ENCODE results near the gene HIVEP2.

The HIVEP2 gene

DNA sequence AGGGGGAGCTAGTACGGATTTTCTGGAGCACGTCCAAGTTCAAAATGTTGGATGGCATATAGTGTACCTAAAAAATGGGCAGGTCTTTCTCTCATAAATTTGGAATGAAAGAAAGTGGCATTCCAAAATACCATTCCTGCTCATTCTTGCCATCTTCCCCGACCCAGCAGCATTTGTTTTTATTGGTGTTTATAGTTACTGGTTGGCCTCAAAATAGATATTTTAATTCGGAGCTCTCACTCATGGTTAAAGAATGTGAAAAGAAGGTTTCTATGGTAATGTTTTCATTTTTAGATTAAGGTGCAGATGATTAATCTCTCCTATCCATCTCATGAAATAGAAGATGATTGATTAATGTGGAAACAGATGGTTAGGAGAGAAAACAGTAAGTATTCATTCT lies 204.5 kb downstream of the HIVEP2 start:
- DNase-seq = no peak

DNA sequence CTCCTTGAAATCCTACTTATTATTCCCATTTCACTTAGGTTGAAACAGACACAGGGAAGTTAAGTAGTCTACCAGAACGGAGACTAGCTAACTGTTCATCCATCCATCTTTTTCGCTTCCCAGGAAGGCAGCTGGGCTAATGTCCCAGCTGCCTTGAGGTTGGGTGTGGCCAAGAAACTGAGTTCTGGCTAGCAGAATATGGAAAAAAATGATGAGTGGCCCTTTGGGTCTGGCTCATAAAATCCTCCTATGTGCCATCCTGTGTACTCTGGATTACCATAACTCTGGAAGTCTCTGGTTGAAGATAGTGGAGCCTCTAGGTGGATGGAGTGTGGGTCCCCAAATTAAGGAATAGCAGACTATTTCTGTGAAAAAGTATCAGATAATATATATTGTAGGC lies 206.2 kb downstream of the HIVEP2 start:
- no peak for DNase-seq

DNA sequence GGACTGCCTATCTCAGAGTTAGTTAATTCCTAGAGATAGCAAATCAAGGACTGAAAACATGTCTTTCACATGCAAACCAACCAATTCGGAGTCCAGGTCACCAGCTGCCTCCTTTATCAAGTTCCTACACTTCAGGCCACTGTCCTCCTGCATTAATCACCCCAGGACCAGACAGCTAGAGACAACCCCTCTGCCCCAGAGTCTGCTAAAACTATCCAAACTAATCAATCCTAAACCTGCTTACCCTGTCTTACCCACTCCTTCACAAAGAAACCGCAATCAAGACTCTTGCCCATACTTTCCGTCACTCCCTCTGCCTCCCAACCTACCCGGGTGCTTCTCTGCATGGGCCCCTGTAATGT lies 207.0 kb downstream of the HIVEP2 start:
- DNase-seq = no peak

DNA sequence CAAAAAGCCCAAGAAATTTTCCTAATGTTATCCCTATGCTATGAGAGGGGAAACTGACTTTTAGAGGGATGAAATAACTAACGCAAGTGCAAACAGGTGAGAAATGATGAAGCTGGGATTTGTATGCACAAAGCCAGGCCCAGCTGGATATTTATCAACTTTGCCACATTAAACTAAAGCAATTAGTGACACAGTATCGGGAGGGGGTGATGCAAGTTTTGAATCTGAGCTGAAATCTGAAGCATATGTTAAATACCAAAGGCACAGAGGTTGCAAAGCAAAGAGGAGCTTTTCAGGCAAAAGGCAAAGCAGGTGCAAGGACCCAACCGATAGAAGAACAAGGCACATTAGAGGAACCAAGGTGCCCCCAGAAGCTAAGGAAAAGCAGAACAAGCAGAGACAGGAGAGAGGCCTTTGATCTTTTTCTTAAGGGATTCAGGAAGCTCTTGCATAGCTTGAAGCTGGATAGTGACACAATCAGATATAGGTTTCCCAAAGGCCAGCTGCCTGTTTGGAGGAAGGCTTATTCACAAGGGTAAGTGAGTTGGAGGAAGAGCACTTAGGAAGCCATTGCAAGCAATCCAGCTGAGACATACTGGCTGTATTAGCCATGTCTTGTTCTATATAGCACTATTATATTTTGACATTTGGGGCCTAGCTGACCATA lies 207.5 kb downstream of the HIVEP2 start:
- DNase-seq = no peak

DNA sequence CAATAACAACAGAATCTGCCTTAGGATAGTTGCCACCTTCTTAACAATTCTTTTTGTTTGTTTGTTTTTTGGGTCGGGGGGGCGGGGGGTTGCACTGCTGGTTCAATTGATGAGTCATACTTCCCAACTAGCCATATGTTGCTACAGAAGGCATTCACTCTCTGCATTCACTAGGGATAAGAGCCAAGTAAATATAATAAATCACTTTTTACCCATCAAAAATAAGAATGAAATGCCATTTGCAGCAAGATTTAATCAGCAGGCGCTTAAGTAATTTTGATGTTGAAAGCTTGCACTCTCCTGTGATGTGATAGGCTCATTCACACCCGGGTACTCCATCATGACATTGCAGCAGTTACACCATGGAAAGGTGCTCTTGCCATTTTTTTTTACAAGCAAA lies 209.8 kb downstream of the HIVEP2 start:
- DNase-seq = no peak

DNA sequence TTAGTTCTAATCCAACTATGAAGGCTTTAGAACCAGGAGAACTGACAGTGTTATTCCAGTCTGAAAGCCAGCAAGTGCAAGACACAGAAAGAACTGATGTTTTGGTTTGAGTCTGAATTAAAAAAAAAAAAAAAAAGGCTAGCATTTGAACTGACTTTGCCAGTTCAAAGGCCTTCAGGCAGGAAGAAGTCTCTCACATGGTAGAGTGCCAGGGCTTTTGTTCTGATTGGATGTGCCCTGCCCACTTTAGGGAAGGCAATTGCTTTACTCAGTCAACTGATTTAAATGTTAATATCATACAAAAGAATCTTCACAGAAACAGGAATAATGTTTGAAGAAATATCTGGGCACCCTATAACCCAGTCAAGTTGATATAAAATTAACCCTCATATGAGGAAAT lies 212.2 kb downstream of the HIVEP2 start:
- no peak for DNase-seq

DNA sequence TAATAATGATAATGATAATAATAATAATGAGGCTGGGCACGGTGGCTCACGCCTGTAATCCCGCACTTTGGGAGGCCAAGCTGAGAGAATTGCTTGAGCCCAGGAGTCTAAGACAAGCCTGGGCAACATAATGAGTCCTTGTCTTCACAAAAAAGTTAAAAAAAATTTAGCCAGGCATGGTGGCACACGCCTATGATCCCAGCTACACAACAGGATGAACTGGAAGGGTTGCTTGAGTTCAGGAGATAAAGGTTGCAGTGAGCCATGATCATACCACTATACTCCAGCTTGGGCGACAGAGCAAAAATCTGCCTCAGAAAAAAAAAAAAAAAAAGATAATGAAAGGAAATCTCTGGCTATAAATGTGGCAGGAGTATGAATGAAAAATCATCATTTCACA lies 213.4 kb downstream of the HIVEP2 start:
- no peak for DNase-seq

DNA sequence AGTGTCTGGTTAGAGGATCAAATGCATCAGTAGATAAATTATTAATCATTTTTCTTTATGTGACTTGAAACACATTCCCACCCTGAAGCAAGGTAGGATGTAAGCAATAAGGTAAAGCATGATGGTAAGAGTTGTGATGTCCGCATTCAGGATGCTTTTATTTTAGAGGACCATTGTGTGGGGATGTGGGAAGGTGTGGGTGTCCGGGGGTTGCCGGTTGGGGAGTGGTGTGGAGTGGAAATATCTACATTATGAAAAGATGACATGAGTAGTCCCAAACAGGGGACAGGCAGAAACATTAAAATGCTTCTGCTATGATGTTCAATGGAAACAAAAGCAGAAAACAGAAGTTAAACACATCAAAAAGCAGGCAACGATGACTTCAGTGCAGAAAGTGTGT lies 215.4 kb downstream of the HIVEP2 start:
- DNase-seq = no peak

DNA sequence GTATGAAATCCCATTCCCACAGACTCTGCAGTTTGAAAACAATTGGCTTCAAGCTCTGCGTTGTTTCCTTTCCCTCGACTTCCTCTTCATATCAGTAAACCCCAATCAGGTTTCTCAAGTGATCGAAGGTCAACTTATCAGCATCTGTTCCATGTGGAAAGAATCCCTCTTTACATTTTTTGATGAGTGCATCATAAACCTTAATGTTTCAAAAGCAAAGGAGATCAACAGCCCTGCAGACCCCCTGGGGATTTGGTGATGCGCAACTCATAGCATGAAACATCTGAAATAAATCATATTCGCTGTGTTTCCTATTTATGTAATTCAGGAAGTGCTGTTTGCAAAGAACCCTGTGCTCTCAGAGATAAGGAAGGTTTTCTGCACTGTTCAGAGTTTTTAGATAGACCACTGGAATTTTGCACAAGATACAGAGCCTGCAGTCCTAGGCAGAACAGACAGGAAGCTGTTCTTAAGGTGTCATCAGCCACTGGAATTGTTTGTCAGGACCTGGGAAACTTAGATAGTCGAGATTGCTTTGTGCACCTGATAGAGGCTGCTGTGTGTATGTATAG lies 216.0 kb downstream of the HIVEP2 start:
- no peak for DNase-seq

DNA sequence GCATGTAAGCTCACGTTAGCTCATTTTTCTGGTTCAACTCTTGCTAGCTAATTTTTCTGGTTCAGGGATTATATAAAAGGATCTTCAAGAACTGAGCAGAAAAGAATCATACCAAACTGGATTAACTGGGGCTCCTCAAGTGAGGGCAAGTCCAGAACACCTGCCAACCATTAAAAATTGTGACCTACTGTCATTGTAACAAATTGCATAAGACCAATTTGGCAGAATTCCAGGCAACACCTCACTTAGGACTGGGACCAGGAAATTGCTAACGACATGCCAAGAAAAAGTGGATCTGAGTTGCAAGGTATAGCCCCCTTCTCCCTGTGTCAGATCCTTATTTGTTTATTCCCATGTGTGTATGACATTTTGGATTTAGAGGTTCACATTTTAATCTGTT lies 216.6 kb downstream of the HIVEP2 start:
- DNase-seq = no peak

DNA sequence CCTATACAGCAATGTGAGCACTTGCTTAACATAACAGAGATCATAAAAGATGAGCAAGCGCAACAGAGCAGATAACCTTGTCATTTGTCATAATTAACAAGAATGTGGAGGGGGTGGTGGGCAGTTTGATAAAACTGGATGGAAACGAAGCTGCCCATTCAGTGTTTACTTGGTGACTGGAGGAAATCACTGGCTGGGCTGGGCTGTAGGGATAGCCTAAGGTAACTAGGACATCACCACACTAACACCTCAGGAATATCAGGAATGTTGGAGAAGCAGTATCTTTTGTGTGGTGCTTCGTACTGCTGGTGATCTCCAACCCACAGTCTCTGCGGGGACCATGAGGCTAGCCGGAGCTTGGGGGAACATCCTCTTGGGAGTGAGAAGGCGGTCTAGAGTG lies 218.4 kb downstream of the HIVEP2 start:
- no peak for DNase-seq

DNA sequence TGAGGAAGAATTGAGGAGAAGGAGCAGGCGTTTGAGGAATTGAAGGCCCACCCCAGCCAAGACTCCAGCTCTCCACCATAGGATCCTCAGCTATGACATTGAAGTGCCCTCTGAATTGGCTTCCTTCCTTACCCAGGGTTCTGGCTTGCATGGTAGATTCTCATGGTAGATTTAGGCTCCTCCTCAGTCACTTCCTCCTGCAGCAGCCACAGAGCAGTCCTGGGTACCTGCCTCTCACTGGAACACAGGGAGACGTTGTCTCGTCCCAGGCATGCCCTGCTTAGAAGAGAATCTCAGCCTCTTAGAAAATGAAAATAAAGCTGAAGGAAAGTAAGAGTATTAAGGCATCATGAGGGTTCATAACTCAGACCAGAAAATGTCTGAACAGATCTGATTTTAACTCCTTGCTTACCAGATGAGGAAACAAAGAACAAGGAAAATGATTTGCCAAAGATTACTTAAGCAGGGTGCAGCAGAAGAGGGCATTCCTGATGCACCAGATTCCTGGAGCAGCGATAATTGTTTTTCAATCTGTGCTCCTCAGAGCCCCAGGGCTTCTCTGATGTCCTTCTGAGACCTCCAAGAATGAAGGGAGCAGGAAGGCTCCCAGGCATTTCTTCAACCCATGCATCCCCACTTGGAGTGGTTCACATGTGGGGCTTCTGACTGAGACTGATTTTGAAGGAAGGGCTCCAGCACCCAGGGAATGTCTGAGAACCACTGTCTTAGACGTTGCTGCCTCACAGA lies 219.8 kb downstream of the HIVEP2 start:
- DNase-seq = no peak

DNA sequence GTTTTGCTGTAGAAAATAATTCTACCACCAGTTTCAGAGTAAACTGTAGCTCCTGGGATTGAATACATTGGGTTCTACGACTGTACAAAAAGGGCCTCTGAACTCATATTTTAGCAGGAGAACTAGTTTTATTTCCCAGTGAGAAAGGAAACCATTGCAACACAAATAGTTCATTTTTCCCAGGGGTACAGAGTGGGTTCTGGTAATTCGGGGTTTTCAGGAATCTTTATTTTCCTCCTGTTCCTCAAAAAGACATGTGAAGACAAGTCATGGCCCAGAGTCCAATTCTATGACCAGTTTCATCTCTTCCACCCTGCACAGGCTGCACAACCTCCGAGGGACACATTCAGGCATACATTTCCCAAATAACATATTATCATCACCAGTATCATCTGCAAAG lies 222.1 kb downstream of the HIVEP2 start:
- DNase-seq = no peak

DNA sequence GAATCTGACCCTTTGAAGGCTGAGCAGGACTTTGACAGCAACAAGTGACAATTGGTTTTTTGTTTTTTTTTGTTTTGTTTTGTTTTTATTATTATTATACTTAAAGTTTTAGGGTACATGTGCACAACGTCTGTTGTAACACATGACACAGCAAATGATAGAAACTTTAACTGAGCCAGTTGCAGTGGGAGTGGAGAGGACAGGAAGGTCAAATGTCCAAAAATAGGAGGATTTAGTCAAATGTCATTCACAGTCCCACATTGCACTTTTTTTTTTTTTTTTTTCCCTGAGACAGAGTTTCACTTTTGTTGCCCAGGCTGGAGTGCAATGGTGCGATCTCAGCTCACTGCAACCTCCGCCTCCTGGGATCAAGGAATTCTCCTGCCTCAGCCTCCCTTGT lies 223.0 kb downstream of the HIVEP2 start:
- DNase-seq = no peak

DNA sequence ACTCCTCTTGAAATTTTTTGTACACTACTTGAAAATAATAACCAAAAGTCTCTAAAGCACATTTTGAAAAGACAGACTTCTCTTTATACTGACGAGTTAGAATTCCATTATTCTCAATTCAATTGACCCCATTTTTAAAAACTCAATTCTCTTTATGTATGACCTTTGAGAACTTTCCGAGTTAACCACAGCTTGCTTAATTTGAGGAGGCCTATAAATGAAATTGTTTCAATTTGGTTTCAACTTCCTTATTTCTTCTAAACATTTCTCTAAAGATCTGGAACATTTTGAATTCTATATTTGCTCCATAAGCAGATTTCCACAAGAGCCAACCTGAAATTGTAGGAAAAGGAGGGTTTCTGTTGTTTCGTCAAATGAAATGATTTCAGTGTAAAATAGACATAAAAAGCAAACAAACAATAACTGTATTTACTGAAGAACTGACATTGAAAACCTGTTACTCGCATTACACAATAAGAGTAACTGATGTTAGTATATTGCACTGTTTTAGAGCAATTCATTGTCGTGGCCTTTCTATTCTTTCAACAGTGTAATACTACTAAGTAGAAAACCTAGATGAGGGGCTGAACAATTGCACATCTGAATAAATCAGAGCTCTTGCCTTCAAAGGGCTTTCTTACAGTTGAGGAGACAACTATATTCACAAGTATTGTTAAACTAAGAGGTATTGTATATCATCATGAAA lies 223.6 kb downstream of the HIVEP2 start:
- DNase-seq = no peak

DNA sequence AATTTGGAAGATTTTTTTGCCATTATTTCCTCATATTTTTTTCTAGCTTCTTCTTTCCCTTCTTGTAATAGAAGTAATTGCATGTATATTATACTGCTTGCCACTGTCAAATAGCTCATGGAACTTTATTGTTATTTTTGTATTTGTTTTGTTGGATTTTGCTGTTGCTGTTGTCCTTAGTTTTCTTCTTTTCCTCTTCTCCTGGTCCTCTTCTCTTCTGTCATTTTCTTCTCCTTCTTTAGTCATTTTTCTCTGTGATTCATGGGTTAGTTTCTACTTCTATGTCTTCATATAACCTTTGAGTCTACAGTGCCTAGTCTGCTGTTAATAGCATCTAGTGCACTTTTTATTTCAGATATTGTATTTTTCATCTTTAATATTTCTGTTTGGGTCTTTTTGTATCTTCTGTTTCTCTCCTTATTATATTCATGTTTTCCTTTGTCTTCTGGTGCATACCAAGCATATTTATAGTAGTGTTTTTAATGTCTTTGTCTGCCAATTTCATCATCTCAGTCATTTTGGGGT lies 226.2 kb downstream of the HIVEP2 start:
- DNase-seq = no peak

DNA sequence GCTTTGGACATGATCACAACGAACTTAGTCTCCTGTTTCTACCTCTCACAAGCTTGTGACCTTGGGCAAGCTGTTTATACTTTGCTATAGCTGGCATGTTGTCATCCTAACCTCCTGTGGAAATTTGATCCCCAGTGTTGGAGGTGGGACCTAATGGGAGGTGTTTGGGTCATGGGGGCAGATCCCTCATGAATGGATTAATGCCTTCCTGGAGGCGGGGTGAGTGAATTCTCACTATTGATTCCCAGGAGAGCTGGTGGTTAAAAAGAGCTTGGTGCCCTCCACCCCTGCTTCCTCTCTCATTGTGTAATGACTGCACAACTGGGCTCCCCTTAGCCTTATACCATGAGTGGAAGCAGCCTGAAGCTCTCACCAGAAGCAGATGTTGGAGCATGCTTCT lies 228.9 kb downstream of the HIVEP2 start:
- DNase-seq = no peak

DNA sequence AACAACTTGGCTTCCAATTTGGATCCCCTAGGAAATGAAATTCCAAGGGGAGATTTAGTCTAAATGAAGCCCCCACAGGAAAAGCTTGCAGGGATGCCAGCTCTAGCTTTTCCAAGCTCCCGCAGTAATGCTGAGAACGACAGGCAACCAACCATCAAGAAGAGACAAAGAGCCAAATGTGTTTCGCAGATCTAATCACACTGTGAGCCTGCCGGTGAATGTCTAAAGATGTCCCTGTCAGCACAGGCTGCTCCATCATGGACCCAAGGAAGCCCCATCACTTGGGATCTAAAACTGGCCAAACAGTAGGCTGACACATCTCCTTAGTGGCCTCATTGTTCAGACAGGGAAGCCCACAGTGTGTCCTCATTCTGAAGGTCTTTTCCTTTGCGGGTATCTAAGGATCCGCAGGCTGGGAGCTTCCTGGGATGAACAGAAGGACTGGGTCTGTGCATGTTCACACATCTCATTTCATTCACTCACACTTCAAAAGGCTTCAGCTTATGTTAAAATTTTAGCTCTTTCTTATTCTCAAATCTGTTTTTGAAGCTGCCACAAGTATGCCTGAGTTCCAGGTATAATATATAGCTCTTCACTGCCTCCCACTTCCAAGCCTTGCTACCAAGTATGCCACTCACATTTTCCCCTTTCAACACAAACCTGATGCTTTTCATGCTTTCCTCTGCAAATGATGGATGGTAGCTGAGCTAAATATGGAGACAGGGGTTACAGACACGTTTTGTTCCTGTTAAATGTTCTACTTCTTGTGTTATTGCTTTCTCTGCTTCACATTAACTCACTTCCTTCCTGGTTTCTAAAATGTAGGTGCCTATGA lies 229.8 kb downstream of the HIVEP2 start:
- DNase-seq = no peak

DNA sequence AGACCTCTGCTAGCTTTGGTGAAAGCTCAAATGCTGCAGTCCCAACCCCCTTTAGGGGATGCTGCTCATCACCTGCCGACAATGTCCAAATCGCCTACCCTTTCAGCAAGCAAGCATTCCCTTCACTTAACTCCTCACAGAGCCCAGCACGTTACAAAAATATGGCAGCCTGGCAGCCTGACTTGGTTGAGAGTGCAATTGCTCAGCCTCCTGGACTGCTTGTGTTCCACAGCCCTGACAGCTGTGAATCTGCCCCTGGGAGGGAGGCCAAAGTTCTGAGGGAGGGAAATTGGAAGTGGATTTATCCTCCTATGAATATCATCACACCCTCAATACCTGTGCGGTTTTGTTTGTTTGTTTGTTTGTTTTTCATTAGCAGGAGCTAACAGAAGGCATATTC lies 231.0 kb downstream of the HIVEP2 start:
- no peak for DNase-seq

DNA sequence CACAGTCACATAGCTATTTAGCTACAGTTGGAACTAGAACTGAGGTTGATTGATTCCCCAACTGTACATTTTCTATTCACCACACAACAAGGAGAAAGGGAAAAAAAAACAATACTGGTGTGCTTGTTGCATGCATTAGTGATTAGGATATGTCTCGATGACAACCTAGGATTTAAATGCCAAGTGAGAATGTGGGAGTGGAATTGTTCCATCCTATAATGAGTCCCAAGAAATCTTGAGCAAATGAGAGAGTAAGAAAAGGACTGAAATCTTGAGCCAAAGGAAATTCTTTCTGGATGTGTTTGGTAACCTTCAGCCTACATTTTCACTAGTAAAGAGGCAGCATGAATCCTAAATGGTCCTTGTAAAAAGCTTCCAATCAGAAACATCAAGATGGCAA lies 232.7 kb downstream of the HIVEP2 start:
- DNase-seq = no peak

DNA sequence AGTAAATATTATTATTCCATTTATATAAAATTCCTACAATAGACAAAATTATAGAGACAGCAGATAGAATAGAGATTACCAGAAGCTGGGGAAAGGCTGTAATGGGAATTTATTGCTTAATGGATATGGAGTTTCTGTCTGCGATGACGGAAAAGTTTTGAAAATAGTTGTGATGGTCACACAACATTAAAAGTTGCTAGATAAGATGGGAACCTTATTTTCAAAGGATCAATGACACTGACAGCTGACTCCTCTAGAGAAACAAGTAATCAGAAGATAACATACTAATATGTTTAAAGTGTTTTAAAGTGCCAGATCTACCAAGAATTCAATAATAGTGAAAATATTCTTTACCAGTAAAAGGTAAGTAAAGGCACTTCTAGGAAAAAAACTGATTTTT lies 236.3 kb downstream of the HIVEP2 start:
- no peak for DNase-seq

DNA sequence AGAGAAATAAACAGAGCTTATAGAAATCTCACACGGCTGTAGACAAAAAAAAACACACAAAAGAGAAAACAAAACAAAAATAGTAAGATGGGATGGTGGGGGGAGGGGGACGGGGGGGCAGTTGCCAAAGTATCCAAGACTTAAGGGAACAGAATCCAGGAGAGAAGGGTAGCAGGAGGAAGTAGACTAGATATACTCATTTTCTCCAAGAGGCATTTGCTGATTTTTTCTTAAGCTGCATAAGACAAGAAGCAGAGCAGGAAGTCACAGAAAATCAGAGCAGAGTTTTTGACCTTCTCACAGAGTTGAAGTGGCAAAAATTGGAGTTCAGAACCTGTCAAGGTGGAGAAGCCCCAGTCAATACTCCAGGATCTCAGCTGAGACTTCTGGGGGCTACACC lies 237.7 kb downstream of the HIVEP2 start:
- DNase-seq = no peak

Data from hypothalamus (tissue), 51 donors.